D721Med (cell line): ENCODE measurements around the gene SIGLEC11.

ENCODE experiments used
- DNase-seq: peaks from one replicate; pipeline ENCODE4 v3.0.0; 2011; ENCODE audit warnings: low spot score; ENCODE audit not compliant: insufficient read length
- FAIRE-seq: peaks from 2 replicates; lab custom pipeline; 2011; peaks lifted over from hg19 to GRCh38; lab: Jason Lieb, UNC
- TF ChIP-seq, protein P1 (sequence below): IDR thresholded peaks from 2 replicates; pipeline ENCODE4 v1.5.1; 2012; ENCODE audit warnings: mild to moderate bottlenecking, control low read depth; ENCODE audit not compliant: insufficient read depth; ENCODE audit errors: missing control alignments

Gene SIGLEC11

DNA sequence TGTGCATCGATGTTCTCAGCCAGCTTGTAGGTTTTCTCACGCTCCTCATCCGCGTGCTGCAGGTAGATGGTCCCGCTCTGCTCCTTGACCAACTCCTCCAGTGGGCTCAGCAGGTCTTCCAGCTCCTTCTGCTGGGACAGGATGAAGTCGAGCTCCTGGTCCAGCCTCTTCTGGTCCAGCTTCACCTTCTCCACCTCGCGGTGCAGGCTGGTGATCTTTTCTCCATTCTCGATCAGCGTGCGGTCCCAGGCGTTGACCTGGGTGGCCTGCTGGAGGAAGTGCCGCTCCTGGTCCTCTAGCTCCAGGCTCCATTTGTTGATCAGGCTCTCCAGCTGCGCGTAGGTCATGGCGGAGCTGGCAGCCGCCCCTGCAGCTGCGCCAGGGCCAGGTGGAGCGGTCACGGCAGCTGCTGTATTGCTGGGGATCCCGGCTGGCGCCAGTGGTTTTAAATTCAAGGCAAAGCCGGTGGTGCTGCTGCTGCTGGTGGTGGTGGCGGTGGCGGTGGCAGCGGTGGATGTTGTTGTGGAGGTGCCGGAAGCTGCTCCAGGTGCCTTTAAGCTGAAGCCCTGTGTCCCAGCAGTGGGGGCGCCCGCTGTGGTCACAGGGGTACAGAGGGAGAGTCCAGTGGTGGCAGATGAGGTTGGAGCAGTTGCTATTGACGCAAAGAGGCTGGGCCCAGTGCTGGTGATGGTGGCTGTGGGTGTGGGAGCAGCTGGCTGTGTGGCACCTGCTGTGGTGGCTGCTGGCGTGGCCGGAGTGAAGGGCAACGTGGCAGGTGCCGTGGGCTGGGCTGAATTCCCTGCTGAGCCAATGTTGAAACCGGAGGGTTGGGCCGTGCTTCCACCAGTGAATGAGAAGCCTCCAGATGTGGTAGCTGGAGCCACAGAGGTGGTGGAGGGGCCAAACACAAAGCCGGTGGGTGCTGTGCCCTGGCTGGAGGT is 52.2 kb downstream of the SIGLEC11 start:
- no peak for FAIRE-seq
- DNase-seq, result no peak
- TF ChIP-seq, protein P1, sequence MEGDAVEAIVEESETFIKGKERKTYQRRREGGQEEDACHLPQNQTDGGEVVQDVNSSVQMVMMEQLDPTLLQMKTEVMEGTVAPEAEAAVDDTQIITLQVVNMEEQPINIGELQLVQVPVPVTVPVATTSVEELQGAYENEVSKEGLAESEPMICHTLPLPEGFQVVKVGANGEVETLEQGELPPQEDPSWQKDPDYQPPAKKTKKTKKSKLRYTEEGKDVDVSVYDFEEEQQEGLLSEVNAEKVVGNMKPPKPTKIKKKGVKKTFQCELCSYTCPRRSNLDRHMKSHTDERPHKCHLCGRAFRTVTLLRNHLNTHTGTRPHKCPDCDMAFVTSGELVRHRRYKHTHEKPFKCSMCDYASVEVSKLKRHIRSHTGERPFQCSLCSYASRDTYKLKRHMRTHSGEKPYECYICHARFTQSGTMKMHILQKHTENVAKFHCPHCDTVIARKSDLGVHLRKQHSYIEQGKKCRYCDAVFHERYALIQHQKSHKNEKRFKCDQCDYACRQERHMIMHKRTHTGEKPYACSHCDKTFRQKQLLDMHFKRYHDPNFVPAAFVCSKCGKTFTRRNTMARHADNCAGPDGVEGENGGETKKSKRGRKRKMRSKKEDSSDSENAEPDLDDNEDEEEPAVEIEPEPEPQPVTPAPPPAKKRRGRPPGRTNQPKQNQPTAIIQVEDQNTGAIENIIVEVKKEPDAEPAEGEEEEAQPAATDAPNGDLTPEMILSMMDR, result no peak

DNA sequence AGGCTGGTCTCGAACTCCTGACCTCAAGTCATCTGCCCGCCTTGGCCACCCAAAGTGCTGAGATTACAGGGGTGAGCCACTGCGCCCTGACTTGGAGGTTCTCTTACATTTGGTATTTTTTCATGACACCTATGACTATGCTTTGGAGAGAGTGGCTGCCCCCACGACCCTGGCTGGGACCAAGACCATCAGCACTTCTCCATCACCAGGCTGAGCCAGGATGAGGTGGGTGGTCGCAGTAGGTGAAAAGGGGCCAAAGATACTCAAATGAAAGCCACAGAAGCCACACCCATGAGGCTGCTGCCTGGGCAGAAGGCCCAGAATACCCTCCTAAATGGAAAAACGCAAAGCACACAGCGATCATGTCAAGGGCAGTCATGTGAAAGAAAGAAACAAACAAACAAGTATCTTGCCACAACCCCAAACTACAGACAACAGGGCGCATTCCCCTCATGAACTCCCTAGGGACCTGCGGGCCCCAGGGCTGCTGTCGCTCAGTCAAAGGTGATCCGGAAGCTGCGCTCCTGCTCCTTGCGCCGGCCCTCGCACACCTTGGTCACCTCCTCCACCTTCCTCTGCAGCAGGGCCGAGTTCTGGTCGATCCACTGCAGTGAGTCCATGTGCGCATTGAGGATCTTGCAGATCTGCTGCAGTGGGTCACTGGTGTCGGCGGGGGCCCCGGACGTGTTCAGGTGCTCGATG is 53.1 kb downstream of the SIGLEC11 start:
- FAIRE-seq (no peak), DNase-seq (no peak)
- TF ChIP-seq, protein P1, result no peak

DNA sequence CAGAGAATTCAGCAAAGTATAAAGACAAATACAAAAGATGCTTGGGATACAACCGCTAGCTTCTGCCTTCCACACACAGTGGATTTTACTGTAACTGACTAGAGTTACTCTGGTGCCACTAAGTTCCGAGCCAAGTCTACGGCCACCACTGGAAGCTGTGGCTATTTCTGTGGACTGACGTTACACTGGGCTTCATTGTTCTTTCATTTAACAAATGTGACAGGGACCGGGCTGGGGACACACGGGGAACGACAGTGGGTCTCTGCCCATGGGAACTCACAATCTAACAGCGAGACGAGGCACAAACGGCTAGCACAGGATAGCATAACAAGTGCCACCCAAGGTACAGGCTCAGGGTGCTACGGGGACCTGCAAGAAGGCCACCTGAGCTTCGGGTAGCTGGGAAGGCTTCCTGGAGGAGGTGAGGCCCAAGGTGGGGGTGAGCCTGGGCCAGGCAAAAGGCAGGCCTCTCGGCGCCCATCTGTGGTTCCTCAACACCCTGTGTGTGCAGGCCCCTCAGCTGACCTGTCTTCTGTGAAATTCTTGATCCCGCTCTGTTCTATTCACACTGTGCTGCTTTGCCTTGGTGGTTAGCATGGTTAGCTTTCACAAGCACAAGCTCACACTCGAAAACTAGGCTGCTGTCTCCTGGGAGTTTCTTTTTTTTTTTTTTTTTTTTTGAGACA is 54.0 kb downstream of the SIGLEC11 start:
- no peak for FAIRE-seq
- TF ChIP-seq, protein P1, result no peak

DNA sequence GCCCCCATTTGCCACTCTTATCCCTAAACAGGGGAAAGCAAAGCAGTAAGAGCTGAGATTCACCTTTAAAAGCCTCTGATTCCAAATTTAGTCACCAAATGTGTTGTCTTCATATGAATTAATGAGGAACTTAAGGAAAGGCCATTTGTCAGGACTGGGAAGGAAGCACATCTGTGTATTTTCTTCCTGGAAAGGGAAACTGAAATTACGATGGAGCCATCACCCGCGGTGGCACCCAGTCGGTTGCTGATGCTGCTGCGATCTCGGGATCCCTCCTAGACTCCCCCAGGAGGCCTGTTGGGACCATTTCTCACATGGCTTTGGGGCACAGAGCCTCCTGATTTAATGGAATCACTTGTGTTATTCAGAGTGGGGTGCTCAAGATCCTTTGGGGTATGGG is 56.8 kb downstream of the SIGLEC11 start:
- no peak for DNase-seq
- FAIRE-seq, result no peak
- TF ChIP-seq, protein P1, result no peak

More for the DNA sequence above, 54.0 kb downstream of the SIGLEC11 start:
- DNase-seq, result no peak
